Vagina (tissue), 2 donors: ENCODE data around the gene GFRA1.

Experiments
- POLR2A ChIP-seq, 2 donors: fragments of 450-650 bp; IDR thresholded peaks; one replicate each; pipeline ENCODE4 v1.6.1; 2017; ENCODE audit warnings: antibody characterized with exemption in 2 of 2, mild to moderate bottlenecking in 2 of 2, moderate library complexity in 2 of 2
- POLR2AphosphoS5 ChIP-seq, 2 donors: sonication (generic); formaldehyde crosslinking; IDR thresholded peaks; one replicate each; pipeline ENCODE4 v1.9.0; 2017; ENCODE audit warnings: antibody characterized with exemption in 2 of 2, mild to moderate bottlenecking in 2 of 2, low read depth in 1 of 2; ENCODE audit not compliant: insufficient read depth in 1 of 2
- TF ChIP-seq, protein P1 (sequence below), 3 experiments: fragments of 450-650 bp in 2 of 3; fragments of 200-600 bp in 1 of 3; sonication (generic) in 1 of 3; IDR thresholded peaks; one replicate each; pipeline ENCODE4 v1.5.1; 2017 to 2019; ENCODE audit warnings: antibody characterized with exemption in 3 of 3, mild to moderate bottlenecking in 2 of 3, moderate library complexity in 2 of 3

- TF ChIP-seq POLR2AphosphoS5 (IDR thresholded peaks at IDR 0.05; ENCODE audit: insufficient read depth in 1 of 2, low read depth in 1 of 2): no peak
- TF ChIP-seq, protein P1, sequence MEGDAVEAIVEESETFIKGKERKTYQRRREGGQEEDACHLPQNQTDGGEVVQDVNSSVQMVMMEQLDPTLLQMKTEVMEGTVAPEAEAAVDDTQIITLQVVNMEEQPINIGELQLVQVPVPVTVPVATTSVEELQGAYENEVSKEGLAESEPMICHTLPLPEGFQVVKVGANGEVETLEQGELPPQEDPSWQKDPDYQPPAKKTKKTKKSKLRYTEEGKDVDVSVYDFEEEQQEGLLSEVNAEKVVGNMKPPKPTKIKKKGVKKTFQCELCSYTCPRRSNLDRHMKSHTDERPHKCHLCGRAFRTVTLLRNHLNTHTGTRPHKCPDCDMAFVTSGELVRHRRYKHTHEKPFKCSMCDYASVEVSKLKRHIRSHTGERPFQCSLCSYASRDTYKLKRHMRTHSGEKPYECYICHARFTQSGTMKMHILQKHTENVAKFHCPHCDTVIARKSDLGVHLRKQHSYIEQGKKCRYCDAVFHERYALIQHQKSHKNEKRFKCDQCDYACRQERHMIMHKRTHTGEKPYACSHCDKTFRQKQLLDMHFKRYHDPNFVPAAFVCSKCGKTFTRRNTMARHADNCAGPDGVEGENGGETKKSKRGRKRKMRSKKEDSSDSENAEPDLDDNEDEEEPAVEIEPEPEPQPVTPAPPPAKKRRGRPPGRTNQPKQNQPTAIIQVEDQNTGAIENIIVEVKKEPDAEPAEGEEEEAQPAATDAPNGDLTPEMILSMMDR (IDR thresholded peaks at IDR 0.05): no peak
- no peak for TF ChIP-seq POLR2A (IDR thresholded peaks at IDR 0.05)
Measured at GRCh38 chr10:116049158-116049973, 223.6 kb downstream of the GFRA1 start.
